H1 (cell line): Measurements from ENCODE around the gene FUT2. TPM values are rescaled to one million over a fixed set of nuclear protein-coding genes. Genes with fewer than 3 reads are reported as not detected.
A peak's percentile ranks its signal among the peaks of the same experiment; 100 is the strongest.

Source experiments
- CTCF ChIA-PET: fragments of 300-600 bp; sonication (Branson Sonifier 250); formaldehyde crosslinking; loops from one replicate; lab custom pipeline; 2021; ENCODE audit not compliant: partially characterized antibody; lab: Charles Lee
- POLR2A ChIA-PET: fragments of 300-600 bp; sonication (Branson Sonifier 250); formaldehyde crosslinking; loops from one replicate; lab custom pipeline; 2021; ENCODE audit warnings: inconsistent platforms; ENCODE audit not compliant: partially characterized antibody; lab: Charles Lee
- DNase-seq, 2 experiments: peaks; one replicate each; pipeline versions ENCODE4 v3.0.0 to v3.0.0-alpha.2; 2010 to 2022; ENCODE audit warnings: low spot score in 2 of 2, low read depth in 1 of 2, mixed read lengths in 1 of 2
- FAIRE-seq: peaks from 2 replicates; lab custom pipeline; 2011; peaks lifted over from hg19 to GRCh38; lab: Jason Lieb, UNC
- H2AFZ ChIP-seq: 2 replicates; pipeline ENCODE4 v1.8.1; 2012; ENCODE audit warnings: low read length, inconsistent platforms
- H2AK5ac ChIP-seq: 2 replicates; pipeline ENCODE4 v1.6.1; 2013; ENCODE audit warnings: low read depth, low read length
- H2BK120ac ChIP-seq: replicated peaks from 2 replicates; pipeline ENCODE3; 2013; ENCODE audit warnings: low read depth, low read length, inconsistent platforms
- H2BK12ac ChIP-seq: 2 replicates; pipeline ENCODE4 v1.6.1; 2013; ENCODE audit warnings: low read depth, low read length
- H2BK15ac ChIP-seq: 2 replicates; pipeline ENCODE4 v1.6.1; 2013; ENCODE audit warnings: low read length
- H2BK20ac ChIP-seq: 2 replicates; pipeline ENCODE4 v1.6.1; 2013; ENCODE audit warnings: low read length
- H2BK5ac ChIP-seq: 2 replicates; pipeline ENCODE4 v1.6.1; 2013; ENCODE audit warnings: low read depth, low read length
- H3K14ac ChIP-seq: 2 replicates; pipeline ENCODE4 v1.6.1; 2013; ENCODE audit warnings: inconsistent platforms; ENCODE audit not compliant: insufficient read length
- H3K18ac ChIP-seq: 2 replicates; pipeline ENCODE4 v1.6.1; 2013; ENCODE audit warnings: low read length; ENCODE audit errors: extremely low read depth
- H3K23ac ChIP-seq: 2 replicates; pipeline ENCODE4 v1.6.1; 2013; ENCODE audit warnings: inconsistent platforms; ENCODE audit not compliant: insufficient read length
- H3K23me2 ChIP-seq: 2 replicates; pipeline ENCODE4 v1.6.1; 2013; ENCODE audit warnings: low read depth, low read length
- H3K27ac ChIP-seq: 2 replicates; pipeline ENCODE4 v1.6.1; 2011; ENCODE audit warnings: low read depth, low read length, inconsistent platforms
- H3K27me3 ChIP-seq, 4 experiments: replicated peaks in 1 of 4; 1 replicate in 1 of 4; 2 replicates in 3 of 4; pipeline versions ENCODE4 v1.6.1 to v1.8.1; 2011 to 2013; ENCODE audit warnings: low read length in 3 of 4, mild to moderate bottlenecking in 3 of 4, inconsistent platforms in 2 of 4, mixed read lengths in 2 of 4, moderate library complexity in 1 of 4; ENCODE audit not compliant: control insufficient read depth in 3 of 4, insufficient read depth in 3 of 4; ENCODE audit errors: extremely low read depth in 1 of 4
- H3K36me3 ChIP-seq, 4 experiments: 2 replicates each; pipeline versions ENCODE4 v1.6.1 to v1.8.1; 2011 to 2013; ENCODE audit warnings: mild to moderate bottlenecking in 4 of 4, low read length in 3 of 4, moderate library complexity in 2 of 4, control low read depth in 1 of 4, inconsistent platforms in 1 of 4; ENCODE audit not compliant: insufficient read depth in 4 of 4, control insufficient read depth in 2 of 4
- H3K4ac ChIP-seq: replicated peaks from 2 replicates; pipeline ENCODE3; 2013; ENCODE audit warnings: low read length, low read depth, mixed read lengths, inconsistent platforms; ENCODE audit not compliant: insufficient read length
- H3K4me1 ChIP-seq, 4 experiments: replicated peaks in 1 of 4; 1 replicate in 1 of 4; 2 replicates in 3 of 4; pipeline versions ENCODE4 v1.6.1 to v1.8.1; 2011 to 2013; ENCODE audit warnings: low read length in 3 of 4, inconsistent platforms in 2 of 4, mixed read lengths in 1 of 4; ENCODE audit not compliant: insufficient read depth in 4 of 4, control insufficient read depth in 3 of 4
- H3K4me2 ChIP-seq, 2 experiments: 2 replicates each; pipeline versions ENCODE4 v1.6.1 to v1.8.1; 2011 to 2013; ENCODE audit warnings: low read depth in 2 of 2, low read length in 2 of 2, control low read depth in 1 of 2, inconsistent platforms in 1 of 2, mild to moderate bottlenecking in 1 of 2; ENCODE audit not compliant: insufficient read depth in 1 of 2
- H3K4me3 ChIP-seq, 4 experiments: fragments of 200-600, 300-600 bp in 1 of 4; sonication (generic), shearing (Covaris generic), sonication (Bioruptor Twin) in 1 of 4; 2 replicates each; pipeline versions ENCODE4 v1.5.1 to v1.8.1; 2011 to 2016; ENCODE audit warnings: low read length in 4 of 4, low read depth in 3 of 4, control low read depth in 2 of 4, inconsistent platforms in 2 of 4, mild to moderate bottlenecking in 2 of 4, mixed read lengths in 1 of 4, moderate library complexity in 1 of 4; ENCODE audit not compliant: insufficient read depth in 2 of 4; ENCODE audit errors: extremely low read depth in 1 of 4
- H3K56ac ChIP-seq: replicated peaks from 2 replicates; pipeline ENCODE3; 2013; ENCODE audit warnings: low read depth, mild to moderate bottlenecking, mixed read lengths, low read length, inconsistent platforms; ENCODE audit not compliant: insufficient read length
- H3K79me1 ChIP-seq: 2 replicates; pipeline ENCODE4 v1.6.1; 2013; ENCODE audit warnings: low read depth, low read length, control low read depth
- H3K79me2 ChIP-seq, 2 experiments: 2 replicates each; pipeline versions ENCODE4 v1.6.1 to v1.8.1; 2012 to 2013; ENCODE audit warnings: low read length in 2 of 2, mild to moderate bottlenecking in 2 of 2, inconsistent platforms in 1 of 2; ENCODE audit not compliant: insufficient read depth in 2 of 2, control insufficient read depth in 1 of 2
- H3K9ac ChIP-seq, 4 experiments: replicated peaks in 1 of 4; 1 replicate in 1 of 4; 2 replicates in 3 of 4; pipeline versions ENCODE4 v1.6.1 to v1.8.1; 2011 to 2013; ENCODE audit warnings: low read depth in 3 of 4, low read length in 3 of 4, control low read depth in 2 of 4, mild to moderate bottlenecking in 2 of 4, moderate library complexity in 2 of 4, inconsistent platforms in 1 of 4; ENCODE audit errors: extremely low read depth in 1 of 4
- H3K9me3 ChIP-seq, 2 experiments: 2 replicates each; pipeline versions ENCODE4 v1.6.1 to v1.8.1; 2012 to 2013; ENCODE audit warnings: mild to moderate bottlenecking in 2 of 2, moderate library complexity in 2 of 2, control low read depth in 1 of 2, inconsistent platforms in 1 of 2, low read depth in 1 of 2, low read length in 1 of 2, mixed read lengths in 1 of 2; ENCODE audit not compliant: insufficient read depth in 2 of 2
- H4K20me1 ChIP-seq, 2 experiments: replicated peaks in 1 of 2; 2 replicates each; pipeline versions ENCODE3 to v1.8.1; 2011 to 2013; ENCODE audit warnings: inconsistent platforms in 2 of 2, low read length in 2 of 2, mild to moderate bottlenecking in 1 of 2; ENCODE audit not compliant: insufficient read depth in 2 of 2, control insufficient read depth in 1 of 2
- H4K5ac ChIP-seq: 2 replicates; pipeline ENCODE4 v1.6.1; 2013; ENCODE audit warnings: low read length, low read depth, mixed read lengths, inconsistent platforms; ENCODE audit not compliant: insufficient read length
- H4K8ac ChIP-seq: 2 replicates; pipeline ENCODE4 v1.8.0; 2013; ENCODE audit warnings: mild to moderate bottlenecking, moderate library complexity, low read length, inconsistent platforms; ENCODE audit not compliant: insufficient read depth; ENCODE audit errors: extremely low read depth
- H4K91ac ChIP-seq: replicated peaks from 2 replicates; pipeline ENCODE3; 2013; ENCODE audit warnings: low read length, mixed read lengths, inconsistent platforms; ENCODE audit not compliant: insufficient read length
- SUZ12 ChIP-seq: fragments of 200-600 bp; sonication (generic); IDR thresholded peaks from 2 replicates; pipeline ENCODE4 v1.6.1; 2012; ENCODE audit warnings: mild to moderate bottlenecking, inconsistent platforms, low read length, moderate library complexity, mixed read lengths
- TBP ChIP-seq: IDR thresholded peaks from 2 replicates; pipeline ENCODE4 v1.6.1; 2011; ENCODE audit warnings: low read depth, low read length, improper control_type of control experiment
- WGBS, 2 experiments: shearing (Covaris generic) in 1 of 2; methylation state at CpG; one replicate each; pipeline versions ENCODE4 v1.1.6 to v1.1.7; 2013 to 2015; ENCODE audit warnings: low lambda C conversion rate in 2 of 2, mixed read lengths in 2 of 2, inconsistent platforms in 1 of 2, low coverage in 1 of 2, missing lambda C conversion rate in 1 of 2; ENCODE audit not compliant: insufficient replicate concordance in 2 of 2, insufficient coverage in 1 of 2, insufficient read length in 1 of 2; ENCODE audit errors: extremely low coverage in 1 of 2, missing lambda C conversion rate in 1 of 2; 5-methylcytosine and 5-hydroxymethylcytosine counted together
- polyA plus RNA-seq, 7 experiments: library from polyadenylated mRNA; depleted of rRNA in 3 of 7; stranded (reverse) in 5 of 7; unstranded in 2 of 7; fragments of >200 nt in 5 of 7; fragments of 200-250 nt in 2 of 7; gene quantifications; 1 replicate in 5 of 7; 2 replicates in 1 of 7; 4 replicates in 1 of 7; pipeline versions ENCODE4 v1.2.1 to v1.2.3, GENCODE V29; 2011 to 2013; ENCODE audit warnings: missing spikeins in 2 of 7, mixed read lengths in 2 of 7
- total RNA-seq: library from RNA; stranded (reverse); fragmentation: NEBNext Ultra II Directional; extraction: Animal tissue kit (Norgen Biotek cat#: 25700); gene quantifications from 2 replicates; pipeline ENCODE4 v1.2.1, GENCODE V29; 2021

FUT2 gene
- total and polyA plus RNA-seq, 2 of the 8 experiments (the other 6 are each of a cell fraction or from before 2014, with no cell fraction given), result 5.0 to 5.6 TPM

DNA sequence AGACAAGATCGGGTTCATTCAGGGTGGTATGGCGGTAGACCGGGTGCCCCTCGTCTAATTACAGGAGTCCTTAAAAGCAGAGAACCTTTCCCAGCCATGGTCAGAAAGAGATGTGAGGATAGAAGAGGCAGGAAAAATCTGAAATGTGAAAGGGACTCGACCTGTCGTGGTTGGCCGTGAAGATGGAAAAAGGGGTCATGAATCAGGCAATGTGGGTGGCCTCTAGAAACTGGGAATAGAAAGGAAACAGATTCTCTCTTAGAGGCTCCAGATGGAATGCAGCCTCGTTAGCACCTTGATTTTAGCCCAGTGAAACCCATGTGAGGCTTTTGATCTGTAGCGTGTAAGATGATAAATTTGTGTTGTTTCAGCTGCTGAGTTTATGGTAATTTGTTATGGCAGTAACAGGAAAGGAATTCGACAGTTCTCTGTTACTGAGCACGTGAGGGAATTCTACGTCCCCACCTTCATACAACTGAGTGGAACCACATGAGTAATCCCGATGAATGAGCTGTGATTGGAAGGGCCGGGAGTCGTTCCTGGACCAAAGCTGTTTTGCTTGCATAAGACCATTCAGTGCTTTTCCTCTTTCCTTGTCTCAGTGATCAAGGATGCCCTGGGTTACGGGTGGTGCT lies 38.8 kb upstream of the FUT2 start:
- H4K5ac ChIP-seq, result no peak overlapping the region
- H3K27me3 ChIP-seq, result no peaks in the 10 kb centered on the region; a peak in 1 of 7 replicates
- ChIA-PET POLR2A (interaction anchor here (0.9 to 1.5 kb wide), 3 partner anchors 39 to 98 kb away, joined by 3 to 5 read pairs (median 4); no protein-coding TSS in a partner anchor), CTCF (interaction anchor here (0.6 to 3.0 kb wide), 3 partner anchors 11 to 176 kb away, joined by 4 to 9 read pairs (median 5); partner anchors contain the start of gene CA11)
- no peaks in the 10 kb centered on the region for H4K20me1 ChIP-seq
- no peak overlapping the region; a peak in 1 of 7 replicates for H3K9ac ChIP-seq
- H3K4me2 ChIP-seq, result no peak overlapping the region; a peak in 1 of 4 replicates
- WGBS, 2 experiments, result 78% methylated on average over 16 of the region's 16 CpGs; no CpG with 5 or more reads in 1 of the 2 experiments
- no peak overlapping the region for H2BK120ac ChIP-seq
- no peak overlapping the region for H3K23ac ChIP-seq
- no peak overlapping the region for H4K91ac ChIP-seq
- no peak overlapping the region for H3K4me3 ChIP-seq
- FAIRE-seq, result no peak
- H3K27ac ChIP-seq, result no peak overlapping the region
- H2BK5ac ChIP-seq, result no peak overlapping the region
- DNase-seq, result no peak
- H3K14ac ChIP-seq, result no peak overlapping the region
- no peak overlapping the region; the same call in 1 of the 2 replicates for H2BK12ac ChIP-seq
- H2AK5ac ChIP-seq, result no peak overlapping the region; the same call in 1 of the 2 replicates
- H2AFZ ChIP-seq, result peak overlapping the region; percentile 19
- no peaks in the 10 kb centered on the region; a peak in 2 of 4 replicates for H3K9me3 ChIP-seq
- H3K56ac ChIP-seq, result no peak overlapping the region
- H3K79me1 ChIP-seq, result no peaks in the 10 kb centered on the region
- TF ChIP-seq TBP (peak; percentile 67), SUZ12 (no peak)
- H2BK15ac ChIP-seq, result no peak overlapping the region
- H3K18ac ChIP-seq, result no peak overlapping the region
- H3K4me1 ChIP-seq, result no peaks in the 10 kb centered on the region; a peak in 1 of 7 replicates
- H2BK20ac ChIP-seq, result no peak overlapping the region
- H4K8ac ChIP-seq, result no peak overlapping the region
- no peaks in the 10 kb centered on the region for H3K36me3 ChIP-seq
- H3K79me2 ChIP-seq, result no peaks in the 10 kb centered on the region
- no peak overlapping the region for H3K4ac ChIP-seq
- H3K23me2 ChIP-seq, result no peaks in the 10 kb centered on the region
